Calu3 (cell line): ENCODE results near the gene CLCN1. TPM values are rescaled to one million over a fixed set of nuclear protein-coding genes. Genes with fewer than 3 reads are reported as not detected.

Experiments used
- BruUV-seq: library from RNA; stranded (reverse); fragments of 400-500 nt; replicated peaks from 2 replicates; lab custom pipeline; 2021; lab: Mats Ljungman, UMichigan
- CTCF ChIA-PET: fragments of 300-600 bp; sonication (Branson Sonifier 250); formaldehyde crosslinking; loops from one replicate; lab custom pipeline; 2022; ENCODE audit warnings: antibody characterized with exemption; lab: Charles Lee
- DNase-seq: peaks from one replicate; pipeline ENCODE4 v3.0.0; 2022
- H3K27ac Mint-ChIP-seq: one replicate; pipeline ENCODE4 v1.8.0; 2022; ENCODE audit warnings: mixed read lengths; ENCODE audit not compliant: unreplicated experiment
- H3K27me3 Mint-ChIP-seq: one replicate; pipeline ENCODE4 v1.8.0; 2022; ENCODE audit warnings: mixed read lengths; ENCODE audit not compliant: unreplicated experiment
- H3K36me3 Mint-ChIP-seq: one replicate; pipeline ENCODE4 v1.8.0; 2022; ENCODE audit warnings: mild to moderate bottlenecking, moderate library complexity, mixed read lengths; ENCODE audit not compliant: insufficient read depth, unreplicated experiment
- H3K4me1 Mint-ChIP-seq: one replicate; pipeline ENCODE4 v1.8.0; 2022; ENCODE audit warnings: mild to moderate bottlenecking, low read depth, mixed read lengths; ENCODE audit not compliant: unreplicated experiment
- H3K4me3 Mint-ChIP-seq: one replicate; pipeline ENCODE4 v1.8.0; 2022; ENCODE audit warnings: mild to moderate bottlenecking, low read depth, moderate library complexity, mixed read lengths; ENCODE audit not compliant: unreplicated experiment
- H3K9me3 Mint-ChIP-seq: one replicate; pipeline ENCODE4 v1.8.0; 2022; ENCODE audit warnings: low read depth, mixed read lengths; ENCODE audit not compliant: unreplicated experiment
- intact Hi-C: fragments of 100-400 bp; cut with micrococcal nuclease; formaldehyde crosslinking; loops from one replicate; pipeline ENCODE4 v1.10.0; 2022; ENCODE audit not compliant: unreplicated experiment
- total RNA-seq: library from RNA; stranded (reverse); gene quantifications from 2 replicates; pipeline ENCODE4 v1.2.3, GENCODE V29; 2022
- TF ChIP-seq, protein P1 (sequence below): fragments of 200-600 bp; IDR thresholded peaks from one replicate; pipeline ENCODE4 v1.8.0; 2022; ENCODE audit warnings: antibody characterized with exemption; ENCODE audit not compliant: unreplicated experiment

Gene CLCN1
- total RNA-seq, 1 experiment from 2014 or later, result 0.61 TPM

GRCh38 chr7:143384661-143385631 lies 69.0 kb downstream of the CLCN1 start:
- TF ChIP-seq, protein P1, sequence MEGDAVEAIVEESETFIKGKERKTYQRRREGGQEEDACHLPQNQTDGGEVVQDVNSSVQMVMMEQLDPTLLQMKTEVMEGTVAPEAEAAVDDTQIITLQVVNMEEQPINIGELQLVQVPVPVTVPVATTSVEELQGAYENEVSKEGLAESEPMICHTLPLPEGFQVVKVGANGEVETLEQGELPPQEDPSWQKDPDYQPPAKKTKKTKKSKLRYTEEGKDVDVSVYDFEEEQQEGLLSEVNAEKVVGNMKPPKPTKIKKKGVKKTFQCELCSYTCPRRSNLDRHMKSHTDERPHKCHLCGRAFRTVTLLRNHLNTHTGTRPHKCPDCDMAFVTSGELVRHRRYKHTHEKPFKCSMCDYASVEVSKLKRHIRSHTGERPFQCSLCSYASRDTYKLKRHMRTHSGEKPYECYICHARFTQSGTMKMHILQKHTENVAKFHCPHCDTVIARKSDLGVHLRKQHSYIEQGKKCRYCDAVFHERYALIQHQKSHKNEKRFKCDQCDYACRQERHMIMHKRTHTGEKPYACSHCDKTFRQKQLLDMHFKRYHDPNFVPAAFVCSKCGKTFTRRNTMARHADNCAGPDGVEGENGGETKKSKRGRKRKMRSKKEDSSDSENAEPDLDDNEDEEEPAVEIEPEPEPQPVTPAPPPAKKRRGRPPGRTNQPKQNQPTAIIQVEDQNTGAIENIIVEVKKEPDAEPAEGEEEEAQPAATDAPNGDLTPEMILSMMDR, result no peak
- H3K9me3 Mint-ChIP-seq, result no peaks in the 10 kb centered on the region
- H3K4me3 Mint-ChIP-seq, result no peak overlapping the region
- H3K36me3 Mint-ChIP-seq, result peaks cover 55% of the 10 kb centered on the region
- no peak for DNase-seq
- CTCF ChIA-PET, result no interaction called here
- BruUV-seq, result no TSS peak
- H3K27me3 Mint-ChIP-seq, result no peaks in the 10 kb centered on the region
- intact Hi-C loops, result no loop called here
- no peak overlapping the region for H3K27ac Mint-ChIP-seq
- H3K4me1 Mint-ChIP-seq, result peaks cover 3% of the 10 kb centered on the region

DNA sequence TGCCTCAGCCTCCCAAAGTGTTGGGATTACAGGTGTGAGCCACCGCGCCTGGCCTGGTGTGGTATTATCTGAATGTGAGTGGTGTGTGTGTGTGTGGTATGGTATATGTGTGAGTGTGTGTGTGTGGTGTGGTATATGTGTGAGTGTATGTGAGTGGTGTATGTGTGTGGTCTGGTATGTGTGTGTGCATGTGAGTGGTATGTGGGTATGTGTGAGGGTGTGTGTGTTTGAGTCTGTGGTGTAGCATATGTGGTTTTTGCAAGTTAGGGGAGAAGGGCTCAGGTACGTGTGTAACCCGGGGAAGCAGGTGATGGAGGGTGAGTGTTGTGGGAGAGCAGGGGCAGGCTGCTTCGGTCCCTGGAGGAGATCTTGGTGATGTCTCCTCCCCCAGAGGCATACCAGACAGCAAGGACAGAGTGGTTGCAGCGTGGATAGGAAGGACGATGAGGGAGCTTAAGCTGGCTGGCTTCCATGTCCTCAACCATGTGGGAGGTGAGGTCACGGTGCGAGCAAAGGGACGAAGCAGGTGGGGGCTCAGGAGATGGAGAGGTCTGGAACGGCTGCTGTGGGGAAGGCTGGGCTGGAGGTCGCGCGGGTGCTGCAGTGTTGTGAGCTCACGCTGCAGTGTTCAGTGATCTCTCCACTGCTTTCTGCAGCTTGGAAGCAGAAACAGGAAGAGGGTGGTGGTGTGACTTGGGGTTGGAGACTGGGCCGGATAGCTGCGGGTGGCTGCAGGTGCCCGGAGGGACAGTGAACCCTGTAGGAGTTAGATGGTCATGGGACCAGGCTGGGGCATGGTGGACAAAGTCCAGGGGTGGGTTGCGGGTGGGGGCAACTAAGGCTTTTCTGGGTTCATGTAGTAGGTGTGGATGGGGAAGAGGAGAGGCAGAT lies 70.2 kb downstream of the CLCN1 start:
- Mint-ChIP-seq H3K9me3 (no peaks in the 10 kb centered on the region), H3K4me1 (no peaks in the 10 kb centered on the region), H3K4me3 (no peak overlapping the region), H3K27me3 (no peaks in the 10 kb centered on the region), H3K36me3 (peaks cover 54% of the 10 kb centered on the region), H3K27ac (no peak overlapping the region)
- CTCF ChIA-PET, result interaction anchor here (0.6 kb wide), 1 partner anchor 407 kb away, joined by 9 read pairs; no protein-coding TSS in a partner anchor
- DNase-seq, result no peak
- TF ChIP-seq, protein P1, result no peak
- intact Hi-C loops, result no loop called here
- no TSS peak for BruUV-seq

- BruUV-seq, result no TSS peak
- H3K27ac Mint-ChIP-seq, result no peak overlapping the region
- peaks cover 49% of the 10 kb centered on the region for H3K36me3 Mint-ChIP-seq
- intact Hi-C loops, result no loop called here
- CTCF ChIA-PET, result interaction anchor here (1.1 kb wide), 1 partner anchor 32 kb away, joined by 3 read pairs; no protein-coding TSS in a partner anchor
- H3K4me3 Mint-ChIP-seq, result no peak overlapping the region
- H3K9me3 Mint-ChIP-seq, result no peaks in the 10 kb centered on the region
- no peak for DNase-seq
- no peaks in the 10 kb centered on the region for H3K27me3 Mint-ChIP-seq
- H3K4me1 Mint-ChIP-seq, result no peaks in the 10 kb centered on the region
- TF ChIP-seq, protein P1, result no peak
Observed at GRCh38 chr7:143387156-143387975, 71.5 kb downstream of the CLCN1 start.

- CTCF ChIA-PET, result interaction anchor here (1.1 kb wide), 1 partner anchor 33 kb away, joined by 3 read pairs; no protein-coding TSS in a partner anchor
- no TSS peak for BruUV-seq
- Mint-ChIP-seq H3K4me3 (no peak overlapping the region), H3K9me3 (no peaks in the 10 kb centered on the region), H3K27ac (no peak overlapping the region), H3K4me1 (no peaks in the 10 kb centered on the region), H3K36me3 (peaks cover 43% of the 10 kb centered on the region), H3K27me3 (no peaks in the 10 kb centered on the region)
- DNase-seq, result no peak
- TF ChIP-seq, protein P1, result no peak
- intact Hi-C loops, result no loop called here
Observed at GRCh38 chr7:143388051-143388450, 72.1 kb downstream of the CLCN1 start.
